COR-L47 (cell line): ENCODE data around the gene PKHD1.
A peak's percentile ranks its signal among the peaks of the same experiment; 100 is the strongest.
"Not testable (repeated sequence)": the region's sequence is repeated elsewhere in the genome, so short reads cannot be mapped to it uniquely, and the experiment has no call there.

Source experiments
- DNase-seq: peaks from one replicate; lab custom pipeline; 2025; lab: John Stamatoyannopoulos, UW

PKHD1 gene

GRCh38 chr6:51926125-51926524, 161.3 kb downstream of the PKHD1 start:
- no peak for DNase-seq

GRCh38 chr6:51922479-51922878, 164.9 kb downstream of the PKHD1 start:
- DNase-seq, result not testable (repeated sequence)

GRCh38 chr6:51918347-51918746, 169.1 kb downstream of the PKHD1 start:
- not testable (repeated sequence) for DNase-seq

GRCh38 chr6:51915098-51915497, 172.3 kb downstream of the PKHD1 start:
- DNase-seq, result no peak

GRCh38 chr6:51913265-51913664, 174.1 kb downstream of the PKHD1 start:
- DNase-seq, result no peak

GRCh38 chr6:51910851-51911250, 176.6 kb downstream of the PKHD1 start:
- DNase-seq, result no peak

- DNase-seq, result no peak
Measured at GRCh38 chr6:51908243-51908642, 179.2 kb downstream of the PKHD1 start.

- DNase-seq, result no peak
Measured at GRCh38 chr6:51901766-51902764, 185.3 kb downstream of the PKHD1 start.

GRCh38 chr6:51893366-51893765, 194.0 kb downstream of the PKHD1 start:
- no peak for DNase-seq

GRCh38 chr6:51892750-51893149, 194.7 kb downstream of the PKHD1 start:
- no peak for DNase-seq

- DNase-seq, result no peak
Measured at GRCh38 chr6:51892339-51892738, 195.1 kb downstream of the PKHD1 start.

GRCh38 chr6:51891784-51892183, 195.6 kb downstream of the PKHD1 start:
- no peak for DNase-seq

- no peak for DNase-seq
Measured at GRCh38 chr6:51887859-51888258, 199.6 kb downstream of the PKHD1 start.

GRCh38 chr6:51885957-51886356, 201.5 kb downstream of the PKHD1 start:
- no peak for DNase-seq

- DNase-seq, result no peak
Measured at GRCh38 chr6:51868591-51869355, 218.6 kb downstream of the PKHD1 start.

- DNase-seq, result no peak
Measured at GRCh38 chr6:51866867-51867266, 220.5 kb downstream of the PKHD1 start.

- DNase-seq, result no peak
Measured at GRCh38 chr6:51865996-51866395, 221.4 kb downstream of the PKHD1 start.

GRCh38 chr6:51865176-51865575, 222.2 kb downstream of the PKHD1 start:
- DNase-seq, result no peak

GRCh38 chr6:51857134-51857533, 230.3 kb downstream of the PKHD1 start:
- DNase-seq, result no peak

GRCh38 chr6:51856508-51856907, 230.9 kb downstream of the PKHD1 start:
- no peak for DNase-seq

- peak; percentile 84 for DNase-seq
Measured at GRCh38 chr6:51855310-51856082, 231.9 kb downstream of the PKHD1 start.

- no peak for DNase-seq
Measured at GRCh38 chr6:51854876-51855275, 232.5 kb downstream of the PKHD1 start.
